Endothelial cell of umbilical vein (primary cell): Measurements from ENCODE around the gene UBE2S. TPM values are rescaled to one million over a fixed set of nuclear protein-coding genes. Genes with fewer than 3 reads are reported as not detected.

ENCODE experiments used
- BruUV-seq: library from RNA; stranded (reverse); fragments of 400-500 nt; replicated peaks from 2 replicates; lab custom pipeline; 2021; lab: Mats Ljungman, UMichigan
- CTCF ChIA-PET: fragments of 300-600, 350-600 bp; sonication (Branson Sonifier 250); formaldehyde crosslinking; loops from one replicate; lab custom pipeline; 2021; ENCODE audit warnings: antibody characterized with exemption, inconsistent platforms; lab: Charles Lee
- POLR2A ChIA-PET: fragments of 300-600, 350-600 bp; sonication (Branson Sonifier 250); formaldehyde crosslinking; loops from one replicate; lab custom pipeline; 2021; ENCODE audit warnings: antibody characterized with exemption, inconsistent platforms; lab: Charles Lee
- DNase-seq: peaks from one replicate; pipeline ENCODE4 v3.0.0-alpha.2; 2011; ENCODE audit warnings: low read depth, low spot score
- FAIRE-seq: peaks from 2 replicates; lab custom pipeline; 2011; peaks lifted over from hg19 to GRCh38; lab: Jason Lieb, UNC
- H2AFZ ChIP-seq: 2 replicates; pipeline ENCODE4 v1.6.0; 2012; ENCODE audit warnings: low read depth, low read length, control low read depth, inconsistent platforms
- H3K27ac ChIP-seq: 2 replicates; pipeline ENCODE4 v1.5.1; 2011; ENCODE audit warnings: low read depth, mild to moderate bottlenecking, control low read depth, low read length, moderate library complexity; ENCODE audit not compliant: insufficient read depth
- H3K27me3 ChIP-seq, 2 experiments: 2 replicates each; pipeline versions ENCODE4 v1.6.0 to v1.6.1; 2011; ENCODE audit warnings: low read length in 2 of 2, mixed read lengths in 1 of 2; ENCODE audit not compliant: control insufficient read depth in 2 of 2, insufficient read depth in 2 of 2
- H3K36me3 ChIP-seq, 2 experiments: 2 replicates in 1 of 2; 3 replicates in 1 of 2; pipeline ENCODE4 v1.5.1; 2011; ENCODE audit warnings: low read length in 2 of 2, mild to moderate bottlenecking in 1 of 2, moderate library complexity in 1 of 2; ENCODE audit not compliant: control insufficient read depth in 2 of 2, insufficient read depth in 2 of 2; ENCODE audit errors: extremely low read depth in 1 of 2
- H3K4me1 ChIP-seq: 3 replicates; pipeline ENCODE4 v1.5.1; 2011; ENCODE audit warnings: mild to moderate bottlenecking, low read length; ENCODE audit not compliant: control insufficient read depth, insufficient read depth; ENCODE audit errors: extremely low read depth
- H3K4me2 ChIP-seq: 2 replicates; pipeline ENCODE4 v1.6.1; 2011; ENCODE audit warnings: low read length, control low read depth, mixed read lengths; ENCODE audit not compliant: insufficient read depth
- H3K4me3 ChIP-seq, 3 experiments: fragments of 200-600 bp in 1 of 3; sonication (generic), shearing (Covaris generic) in 1 of 3; replicated peaks in 1 of 3; 2 replicates each; pipeline ENCODE4 v1.5.1; 2011 to 2016; ENCODE audit warnings: control low read depth in 3 of 3, low read length in 3 of 3, mild to moderate bottlenecking in 2 of 3, inconsistent platforms in 1 of 3, low read depth in 1 of 3, moderate library complexity in 1 of 3; ENCODE audit not compliant: insufficient read depth in 1 of 3
- H3K79me2 ChIP-seq: 2 replicates; pipeline ENCODE4 v1.6.0; 2012; ENCODE audit warnings: low read length, inconsistent platforms; ENCODE audit not compliant: control insufficient read depth, insufficient read depth
- H3K9ac ChIP-seq: replicated peaks from 2 replicates; pipeline ENCODE3; 2011; ENCODE audit warnings: low read length, control low read depth; ENCODE audit not compliant: insufficient read depth; ENCODE audit errors: extremely low read depth
- H3K9me1 ChIP-seq: replicated peaks from 3 replicates; pipeline ENCODE4 v1.6.0; 2011; ENCODE audit warnings: mild to moderate bottlenecking, low read length; ENCODE audit not compliant: control insufficient read depth, insufficient read depth; ENCODE audit errors: extremely low read depth
- H3K9me3 ChIP-seq: replicated peaks from 2 replicates; pipeline ENCODE4 v1.5.1; 2012; ENCODE audit warnings: low read length, inconsistent platforms; ENCODE audit not compliant: control insufficient read depth, insufficient read depth
- H4K20me1 ChIP-seq: replicated peaks from 2 replicates; pipeline ENCODE3; 2011; ENCODE audit warnings: mild to moderate bottlenecking, low read length; ENCODE audit not compliant: control insufficient read depth, insufficient read depth; ENCODE audit errors: extremely low read depth
- CTCF ChIP-seq, 2 donors: IDR thresholded peaks; 1 replicate in 1 of 2; 2 replicates in 1 of 2; pipeline ENCODE4 v1.5.1; 2011; ENCODE audit warnings: low read length in 2 of 2, mild to moderate bottlenecking in 2 of 2, moderate library complexity in 2 of 2, control low read depth in 1 of 2, inconsistent platforms in 1 of 2, low read depth in 1 of 2; ENCODE audit not compliant: insufficient read depth in 1 of 2; ENCODE audit errors: extremely low read depth in 1 of 2
- EZH2 ChIP-seq: IDR thresholded peaks from 2 replicates; pipeline ENCODE4 v1.6.1; 2012; ENCODE audit warnings: borderline replicate concordance, low read depth, mild to moderate bottlenecking, moderate library complexity, low read length, inconsistent platforms; ENCODE audit not compliant: severe bottlenecking
- FOS ChIP-seq: IDR thresholded peaks from 2 replicates; pipeline ENCODE4 v1.6.1; 2011; ENCODE audit warnings: mild to moderate bottlenecking, low read length, moderate library complexity, borderline replicate concordance; ENCODE audit not compliant: insufficient read depth
- GATA2 ChIP-seq: IDR thresholded peaks from 2 replicates; pipeline ENCODE4 v1.7.0; 2011; ENCODE audit warnings: low read depth, mild to moderate bottlenecking, moderate library complexity, mixed read lengths, low read length; ENCODE audit not compliant: insufficient read length, insufficient read depth
- JUN ChIP-seq: IDR thresholded peaks from 2 replicates; pipeline ENCODE4 v1.6.1; 2011; ENCODE audit warnings: borderline replicate concordance, low read depth; ENCODE audit not compliant: insufficient read length, insufficient read depth
- MAX ChIP-seq: IDR thresholded peaks from 2 replicates; pipeline ENCODE4 v1.6.1; 2011; ENCODE audit not compliant: insufficient read depth, insufficient read length
- MYC ChIP-seq: IDR thresholded peaks from one replicate; pipeline ENCODE4 v1.6.1; 2011; ENCODE audit warnings: mild to moderate bottlenecking, low read depth, low read length
- POLR2A ChIP-seq: IDR thresholded peaks from 2 replicates; pipeline ENCODE4 v1.6.1; 2012; ENCODE audit warnings: low read depth, mild to moderate bottlenecking, control low read depth, low read length
- POLR2AphosphoS5 ChIP-seq: IDR thresholded peaks from 2 replicates; pipeline ENCODE4 v1.6.1; 2012; ENCODE audit warnings: low read depth, mild to moderate bottlenecking, control low read depth, low read length, moderate library complexity; ENCODE audit not compliant: insufficient read depth
- dilution Hi-C: fragments of 300-500 bp; cut with MboI; formaldehyde crosslinking; loops from one replicate; pipeline ENCODE4 v1.15.0; 2019; ENCODE audit warnings: low sequenced_read_pairs; ENCODE audit not compliant: extremely low pct_ligation_motif_present
- intact Hi-C: fragments of 100-400 bp; cut with micrococcal nuclease; formaldehyde crosslinking; loops from one replicate; pipeline ENCODE4 v1.10.0; 2022
- polyA plus RNA-seq, 4 experiments: library from polyadenylated mRNA; depleted of rRNA in 3 of 4; stranded (reverse) in 3 of 4; unstranded in 1 of 4; fragments of >200 nt; gene quantifications; 2 replicates each; pipeline versions ENCODE4 v1.2.1 to v1.2.3, GENCODE V29; 2011 to 2012; ENCODE audit warnings: missing spikeins in 1 of 4
- total RNA-seq: library from RNA; stranded (reverse); gene quantifications from 2 replicates; pipeline ENCODE4 v1.2.3, GENCODE V29; 2021

UBE2S gene
- total and polyA plus RNA-seq, 2 donors (not counting 3 experiments of a cell fraction or from before 2014, with no cell fraction given) = 183 to 257 TPM

DNA sequence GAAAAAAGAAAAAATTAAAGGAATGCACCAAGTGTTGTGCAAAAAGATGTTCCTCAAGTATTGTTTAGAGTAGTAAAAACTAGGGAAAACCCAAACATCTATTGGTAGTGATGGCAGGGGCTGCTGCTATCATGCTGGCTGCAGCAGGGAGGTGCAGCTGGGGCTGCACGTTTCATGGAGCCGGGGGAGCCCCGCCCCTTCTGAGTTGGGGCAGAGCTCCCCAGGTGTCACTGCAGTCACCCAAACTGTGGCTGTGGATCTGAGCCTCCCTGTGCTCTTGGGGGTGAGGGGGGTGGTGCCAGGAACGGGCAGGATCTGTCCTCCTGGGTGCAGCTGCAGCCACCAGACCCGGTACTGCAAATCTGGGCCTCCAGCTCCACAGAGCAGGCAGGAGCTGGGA, 11.5 kb upstream of the UBE2S start:
- BruUV-seq = no TSS peak
- Histone ChIP-seq H3K27ac (no peak overlapping the region), H3K27me3 (peaks cover 0 to 8% of the 10 kb centered on the region in 2 experiments), H3K4me2 (no peak overlapping the region), H4K20me1 (no peaks in the 10 kb centered on the region), H3K9ac (no peak overlapping the region), H3K36me3 (no peaks in the 10 kb centered on the region), H2AFZ (no peak overlapping the region), H3K4me3 (no peak overlapping the region), H3K9me1 (no peaks in the 10 kb centered on the region), H3K79me2 (no peaks in the 10 kb centered on the region), H3K9me3 (no peaks in the 10 kb centered on the region), H3K4me1 (no peaks in the 10 kb centered on the region)
- FAIRE-seq (no peak), DNase-seq (no peak)
- CTCF ChIA-PET = interaction anchor here (0.6 to 4.5 kb wide), 13 partner anchors 10 to 331 kb away, joined by 3 to 69 read pairs (median 6); partner anchors contain the start of gene TMEM238
- intact Hi-C loops (loop anchor here (2.0 kb wide), 2 partner anchors 86 to 126 kb away; no protein-coding TSS in a partner anchor), dilution Hi-C loops (no loop called here)
- POLR2A ChIA-PET = interaction anchor here (1.0 kb wide), 1 partner anchor 11 kb away, joined by 3 read pairs; the partner anchor contains the start of gene UBE2S
- TF ChIP-seq EZH2 (no peak), GATA2 (no peak), FOS (no peak), POLR2AphosphoS5 (no peak), CTCF (IDR thresholded peaks at IDR 0.05; ENCODE audit: extremely low read depth in 1 of 2, insufficient read depth in 1 of 2, low read depth in 1 of 2, low read length in 2 of 2) (no peak), MAX (no peak), JUN (no peak), MYC (no peak), POLR2A (no peak)
